ENCODE data around the gene TAGAP. TPM values are rescaled to one million over a fixed set of nuclear protein-coding genes. Genes with fewer than 3 reads are reported as not detected.

The TAGAP gene
- total RNA-seq, 4 donors from 2014 or later, result 1.7 to 8.5 (median 3.3) TPM

DNA sequence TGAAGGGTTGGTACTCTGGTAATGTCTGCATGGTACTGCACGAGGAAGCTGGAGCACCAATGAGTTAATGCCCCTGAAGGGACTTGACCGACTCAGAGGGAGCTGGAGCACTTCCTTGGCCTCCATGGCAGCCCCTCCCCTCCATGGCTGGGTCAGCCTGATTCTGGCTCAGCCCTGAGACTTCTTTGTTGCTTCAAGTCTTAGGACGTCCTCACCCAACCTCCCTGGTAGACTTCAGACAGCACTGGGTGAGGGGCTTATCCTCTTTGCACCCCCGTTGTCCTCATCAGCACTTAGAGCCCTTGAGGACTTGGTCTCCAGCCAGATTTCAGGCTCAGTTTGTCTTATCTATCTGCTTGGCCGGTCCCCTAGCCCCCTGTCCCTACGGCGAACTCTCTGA lies 16.4 kb upstream of the TAGAP start:
- no peak overlapping the region for H3K27ac ChIP-seq
- DNase-seq, result no peak
- no peaks in the 10 kb centered on the region for H3K4me1 ChIP-seq
- H3K36me3 ChIP-seq, result no peaks in the 10 kb centered on the region
- intact Hi-C loops (cut with DNase I; ENCODE audit: low total_unique reads), result no loop called here
- TF ChIP-seq, protein P1, sequence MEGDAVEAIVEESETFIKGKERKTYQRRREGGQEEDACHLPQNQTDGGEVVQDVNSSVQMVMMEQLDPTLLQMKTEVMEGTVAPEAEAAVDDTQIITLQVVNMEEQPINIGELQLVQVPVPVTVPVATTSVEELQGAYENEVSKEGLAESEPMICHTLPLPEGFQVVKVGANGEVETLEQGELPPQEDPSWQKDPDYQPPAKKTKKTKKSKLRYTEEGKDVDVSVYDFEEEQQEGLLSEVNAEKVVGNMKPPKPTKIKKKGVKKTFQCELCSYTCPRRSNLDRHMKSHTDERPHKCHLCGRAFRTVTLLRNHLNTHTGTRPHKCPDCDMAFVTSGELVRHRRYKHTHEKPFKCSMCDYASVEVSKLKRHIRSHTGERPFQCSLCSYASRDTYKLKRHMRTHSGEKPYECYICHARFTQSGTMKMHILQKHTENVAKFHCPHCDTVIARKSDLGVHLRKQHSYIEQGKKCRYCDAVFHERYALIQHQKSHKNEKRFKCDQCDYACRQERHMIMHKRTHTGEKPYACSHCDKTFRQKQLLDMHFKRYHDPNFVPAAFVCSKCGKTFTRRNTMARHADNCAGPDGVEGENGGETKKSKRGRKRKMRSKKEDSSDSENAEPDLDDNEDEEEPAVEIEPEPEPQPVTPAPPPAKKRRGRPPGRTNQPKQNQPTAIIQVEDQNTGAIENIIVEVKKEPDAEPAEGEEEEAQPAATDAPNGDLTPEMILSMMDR (IDR thresholded peaks at IDR 0.05), result no peak
- TF ChIP-seq POLR2A (IDR thresholded peaks at IDR 0.05), result no peak
- no peaks in the 10 kb centered on the region for H3K27me3 ChIP-seq
- no peak overlapping the region for H3K4me3 ChIP-seq
- H3K9me3 ChIP-seq, result no peaks in the 10 kb centered on the region

DNA sequence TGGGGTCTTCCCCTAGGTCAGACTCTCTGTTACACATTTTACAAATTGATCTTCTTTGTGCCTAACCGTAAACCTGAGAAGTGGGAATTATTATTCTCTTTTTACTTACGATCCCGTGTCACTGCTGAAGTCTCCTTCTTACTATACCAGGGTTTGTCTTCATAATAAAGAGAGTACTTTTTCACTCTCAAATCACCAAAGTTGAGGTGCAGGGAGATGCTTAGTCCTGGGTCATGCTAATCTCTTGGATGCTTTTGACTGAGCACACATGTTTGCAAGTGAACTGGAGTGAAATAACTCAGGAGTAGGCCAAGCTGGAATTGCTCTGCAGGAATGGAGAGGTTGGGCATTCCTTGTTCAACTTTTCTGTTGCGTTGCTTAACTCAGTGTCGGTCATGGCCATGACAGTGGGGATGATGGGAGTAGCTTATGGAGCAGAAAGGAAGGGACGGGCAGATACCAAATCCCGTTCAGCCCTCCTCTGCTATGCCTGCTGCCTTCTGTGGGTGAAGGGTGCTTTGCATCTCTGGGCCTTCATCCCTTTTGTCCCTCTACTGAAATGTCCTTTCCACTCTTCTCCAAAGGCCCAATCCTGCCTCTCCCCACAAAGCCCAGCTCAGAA lies 15.2 kb upstream of the TAGAP start:
- no peaks in the 10 kb centered on the region for H3K36me3 ChIP-seq
- H3K27ac ChIP-seq, result no peak overlapping the region
- H3K4me3 ChIP-seq, result no peak overlapping the region
- TF ChIP-seq POLR2A (IDR thresholded peaks at IDR 0.05), result no peak
- TF ChIP-seq, protein P1 (IDR thresholded peaks at IDR 0.05), result no peak
- H3K4me1 ChIP-seq, result no peaks in the 10 kb centered on the region
- no peak for DNase-seq
- intact Hi-C loops (cut with DNase I; ENCODE audit: low total_unique reads), result no loop called here
- H3K27me3 ChIP-seq, result no peaks in the 10 kb centered on the region
- H3K9me3 ChIP-seq, result no peaks in the 10 kb centered on the region

DNA sequence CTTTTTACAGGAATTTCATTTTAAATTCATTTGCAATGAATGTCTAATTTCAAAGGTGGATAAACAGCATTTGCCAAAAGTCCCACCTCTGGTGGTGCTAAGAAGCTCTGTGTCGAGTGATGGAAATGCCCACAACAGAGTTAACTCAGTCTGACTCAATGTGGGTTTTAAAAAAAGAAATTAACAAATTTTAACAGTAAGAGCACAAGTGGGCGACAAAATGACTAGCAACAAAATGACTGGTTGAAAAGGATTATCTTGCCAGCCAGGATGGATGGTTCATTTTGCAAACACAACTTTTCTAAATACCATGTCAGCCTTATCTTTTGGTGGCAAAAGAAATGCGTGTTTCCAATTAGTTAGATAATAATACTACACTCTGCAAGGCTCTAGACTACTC lies 14.3 kb upstream of the TAGAP start:
- TF ChIP-seq POLR2A (IDR thresholded peaks at IDR 0.05), result no peak
- TF ChIP-seq, protein P1 (IDR thresholded peaks at IDR 0.05), result no peak
- Histone ChIP-seq H3K27ac (no peak overlapping the region), H3K4me1 (no peaks in the 10 kb centered on the region), H3K36me3 (no peaks in the 10 kb centered on the region), H3K4me3 (no peak overlapping the region), H3K9me3 (no peaks in the 10 kb centered on the region), H3K27me3 (no peaks in the 10 kb centered on the region)
- intact Hi-C loops (cut with DNase I; ENCODE audit: low total_unique reads), result no loop called here
- no peak for DNase-seq

DNA sequence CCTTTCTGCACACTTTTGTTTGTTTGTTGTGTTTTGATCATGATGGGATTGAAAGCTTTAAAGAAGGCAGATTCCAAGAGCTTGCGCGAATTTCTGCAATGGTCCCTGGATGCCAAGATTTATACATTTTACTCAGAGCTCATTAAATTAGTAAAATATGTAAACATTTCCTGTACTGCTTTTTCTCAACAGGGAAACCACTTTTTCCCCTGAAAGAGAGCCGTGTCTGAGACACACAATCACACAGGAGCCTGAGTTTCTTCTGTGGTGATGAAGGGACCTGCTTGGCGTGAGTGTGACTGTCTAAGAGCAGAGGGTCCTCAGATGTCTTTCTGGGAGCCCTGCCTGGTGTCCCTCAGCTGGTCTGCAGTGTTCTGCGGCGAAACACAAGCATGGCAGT lies 12.1 kb upstream of the TAGAP start:
- no peak for DNase-seq
- no peak overlapping the region for H3K27ac ChIP-seq
- intact Hi-C loops (cut with DNase I; ENCODE audit: low total_unique reads), result no loop called here
- H3K36me3 ChIP-seq, result no peaks in the 10 kb centered on the region
- H3K4me3 ChIP-seq, result no peak overlapping the region
- TF ChIP-seq, protein P1 (IDR thresholded peaks at IDR 0.05), result no peak
- no peak for TF ChIP-seq POLR2A (IDR thresholded peaks at IDR 0.05)
- no peaks in the 10 kb centered on the region for H3K4me1 ChIP-seq
- no peaks in the 10 kb centered on the region for H3K9me3 ChIP-seq
- H3K27me3 ChIP-seq, result no peaks in the 10 kb centered on the region

DNA sequence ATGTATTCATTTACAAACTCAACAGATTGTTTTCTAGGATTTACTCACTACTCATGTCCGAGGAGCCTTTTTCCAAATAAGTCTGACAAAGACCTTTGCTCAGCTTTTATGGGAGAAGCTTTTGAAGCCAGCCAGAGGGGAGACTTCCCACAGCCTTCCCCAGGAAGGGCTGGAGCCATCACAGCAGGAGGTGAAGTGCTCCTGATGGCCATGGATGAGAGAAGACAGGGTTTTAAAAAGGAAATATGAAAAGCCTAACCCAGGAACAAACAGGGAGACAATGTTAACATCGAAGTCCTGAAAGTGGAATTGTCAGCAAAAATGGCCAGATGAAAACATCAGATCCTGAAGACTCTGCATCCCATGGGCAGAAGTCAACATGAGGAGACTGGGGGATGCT lies 11.6 kb upstream of the TAGAP start:
- Histone ChIP-seq H3K9me3 (no peaks in the 10 kb centered on the region), H3K4me3 (no peak overlapping the region), H3K4me1 (no peaks in the 10 kb centered on the region), H3K27ac (peak overlapping the region; percentile 49 to 51), H3K36me3 (no peaks in the 10 kb centered on the region), H3K27me3 (no peaks in the 10 kb centered on the region)
- no peak for DNase-seq
- intact Hi-C loops (cut with DNase I; ENCODE audit: low total_unique reads), result no loop called here
- TF ChIP-seq POLR2A (IDR thresholded peaks at IDR 0.05), result no peak
- TF ChIP-seq, protein P1 (IDR thresholded peaks at IDR 0.05), result no peak
